Right lobe of liver (tissue), 4 donors: Measurements from ENCODE around the gene ZNF324.

Experiments
- POLR2A ChIP-seq: fragments of 450-650 bp; IDR thresholded peaks from one replicate; pipeline ENCODE4 v1.6.1; 2017; ENCODE audit warnings: antibody characterized with exemption, mild to moderate bottlenecking
- TF ChIP-seq, protein P1 (sequence below), 4 donors: fragments of 200-600 bp in 3 of 4; fragments of 450-650 bp in 1 of 4; IDR thresholded peaks; one replicate each; pipeline versions ENCODE4 v1.5.1 to v1.8.0; 2016 to 2022; ENCODE audit warnings: antibody characterized with exemption in 4 of 4, mild to moderate bottlenecking in 2 of 4
- donor health status: DM: no; HTN: no; CAD: no.
- donor health status: DM: no; HTN: no; CAD: no.
- donor health status: DM: no; HTN: yes; CAD: no.

DNA sequence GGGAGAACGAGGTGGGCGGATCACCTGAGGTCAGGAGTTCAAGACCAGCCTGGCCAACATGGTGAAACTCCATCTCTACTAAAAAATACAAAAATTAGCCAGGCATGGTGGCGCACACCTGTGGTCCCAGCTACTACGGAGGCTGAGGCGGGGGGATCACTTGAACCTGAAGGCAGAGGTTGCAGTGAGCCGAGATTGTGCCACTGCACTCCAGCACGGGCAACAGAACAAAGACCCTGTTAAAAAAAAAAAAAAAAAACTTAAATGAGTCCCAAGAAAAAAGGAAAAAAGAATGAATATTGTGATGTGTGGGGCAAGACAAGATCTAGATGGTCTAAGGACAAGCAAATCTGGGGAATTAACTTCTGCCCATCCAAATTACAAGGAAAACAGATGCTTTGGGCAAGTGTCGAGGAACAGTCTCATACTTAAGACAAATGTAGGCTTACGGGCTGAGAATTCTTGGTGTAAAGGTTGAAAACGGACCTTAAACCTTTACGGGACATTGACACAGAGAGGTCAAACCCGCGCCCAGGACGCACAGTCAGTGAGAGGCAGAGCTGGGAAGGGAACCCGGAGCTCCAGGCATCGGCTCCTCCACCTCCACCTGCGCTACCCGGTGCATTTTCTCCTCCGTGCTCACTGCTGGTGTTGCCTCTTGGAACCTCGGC lies 656 bp upstream of the ZNF324 start:
- TF ChIP-seq, protein P1, sequence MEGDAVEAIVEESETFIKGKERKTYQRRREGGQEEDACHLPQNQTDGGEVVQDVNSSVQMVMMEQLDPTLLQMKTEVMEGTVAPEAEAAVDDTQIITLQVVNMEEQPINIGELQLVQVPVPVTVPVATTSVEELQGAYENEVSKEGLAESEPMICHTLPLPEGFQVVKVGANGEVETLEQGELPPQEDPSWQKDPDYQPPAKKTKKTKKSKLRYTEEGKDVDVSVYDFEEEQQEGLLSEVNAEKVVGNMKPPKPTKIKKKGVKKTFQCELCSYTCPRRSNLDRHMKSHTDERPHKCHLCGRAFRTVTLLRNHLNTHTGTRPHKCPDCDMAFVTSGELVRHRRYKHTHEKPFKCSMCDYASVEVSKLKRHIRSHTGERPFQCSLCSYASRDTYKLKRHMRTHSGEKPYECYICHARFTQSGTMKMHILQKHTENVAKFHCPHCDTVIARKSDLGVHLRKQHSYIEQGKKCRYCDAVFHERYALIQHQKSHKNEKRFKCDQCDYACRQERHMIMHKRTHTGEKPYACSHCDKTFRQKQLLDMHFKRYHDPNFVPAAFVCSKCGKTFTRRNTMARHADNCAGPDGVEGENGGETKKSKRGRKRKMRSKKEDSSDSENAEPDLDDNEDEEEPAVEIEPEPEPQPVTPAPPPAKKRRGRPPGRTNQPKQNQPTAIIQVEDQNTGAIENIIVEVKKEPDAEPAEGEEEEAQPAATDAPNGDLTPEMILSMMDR (IDR thresholded peaks at IDR 0.05) = peak in 1 of 4 donors; percentile 3
- no peak for TF ChIP-seq POLR2A
